Activated CD8-positive, alpha-beta T cell treated with anti-CD3 and anti-CD28 coated beads for 36 hours (primary cell): ENCODE results near the gene GANAB. TPM values are rescaled to one million over a fixed set of nuclear protein-coding genes. Genes with fewer than 3 reads are reported as not detected.
A peak's percentile ranks its signal among the peaks of the same experiment; 100 is the strongest.

Source experiments
- ATAC-seq: fragments of 200-7000 bp; cut with Tn5 transposase; one replicate; pipeline ENCODE4 v1.10.0; 2021; ENCODE audit warnings: mild to moderate bottlenecking, moderate library complexity
- CTCF ChIA-PET: fragments of 350-600 bp; sonication (Branson Sonifier 250); formaldehyde crosslinking; loops from one replicate; lab custom pipeline; 2021; ENCODE audit warnings: antibody characterized with exemption; lab: Charles Lee
- POLR2A ChIA-PET: fragments of 350-600 bp; sonication (Branson Sonifier 250); formaldehyde crosslinking; loops from one replicate; lab custom pipeline; 2021; ENCODE audit warnings: antibody characterized with exemption; lab: Charles Lee
- DNase-seq: peaks from one replicate; pipeline ENCODE4 v3.0.0-alpha.2; 2020
- H3K27ac Mint-ChIP-seq: one replicate; pipeline ENCODE4 v1.8.0; 2021; ENCODE audit warnings: mild to moderate bottlenecking, mixed read lengths
- H3K27me3 Mint-ChIP-seq: one replicate; pipeline ENCODE4 v1.8.0; 2021; ENCODE audit warnings: mixed read lengths
- H3K36me3 Mint-ChIP-seq: one replicate; pipeline ENCODE4 v1.8.0; 2021; ENCODE audit warnings: low read depth, mixed read lengths
- H3K4me1 Mint-ChIP-seq: one replicate; pipeline ENCODE4 v1.8.0; 2021; ENCODE audit warnings: low read depth, mixed read lengths
- H3K4me3 Mint-ChIP-seq: one replicate; pipeline ENCODE4 v1.8.0; 2021; ENCODE audit warnings: mild to moderate bottlenecking, moderate library complexity, mixed read lengths
- H3K9me3 Mint-ChIP-seq: one replicate; pipeline ENCODE4 v1.8.0; 2021; ENCODE audit warnings: mixed read lengths
- intact Hi-C: fragments of 100-400 bp; cut with micrococcal nuclease; formaldehyde crosslinking; loops from one replicate; pipeline ENCODE4 v1.10.0; 2022
- total RNA-seq, 2 experiments: library from RNA; stranded (reverse); gene quantifications; one replicate each; pipeline ENCODE4 v1.2.3, GENCODE V29; 2021
- TF ChIP-seq, protein P1 (sequence below): fragments of 200-600 bp; IDR thresholded peaks from one replicate; pipeline ENCODE4 v1.8.0; 2022; ENCODE audit warnings: antibody characterized with exemption, mild to moderate bottlenecking

GANAB gene
- total RNA-seq, 2 experiments from 2014 or later = 205 to 217 TPM

DNA sequence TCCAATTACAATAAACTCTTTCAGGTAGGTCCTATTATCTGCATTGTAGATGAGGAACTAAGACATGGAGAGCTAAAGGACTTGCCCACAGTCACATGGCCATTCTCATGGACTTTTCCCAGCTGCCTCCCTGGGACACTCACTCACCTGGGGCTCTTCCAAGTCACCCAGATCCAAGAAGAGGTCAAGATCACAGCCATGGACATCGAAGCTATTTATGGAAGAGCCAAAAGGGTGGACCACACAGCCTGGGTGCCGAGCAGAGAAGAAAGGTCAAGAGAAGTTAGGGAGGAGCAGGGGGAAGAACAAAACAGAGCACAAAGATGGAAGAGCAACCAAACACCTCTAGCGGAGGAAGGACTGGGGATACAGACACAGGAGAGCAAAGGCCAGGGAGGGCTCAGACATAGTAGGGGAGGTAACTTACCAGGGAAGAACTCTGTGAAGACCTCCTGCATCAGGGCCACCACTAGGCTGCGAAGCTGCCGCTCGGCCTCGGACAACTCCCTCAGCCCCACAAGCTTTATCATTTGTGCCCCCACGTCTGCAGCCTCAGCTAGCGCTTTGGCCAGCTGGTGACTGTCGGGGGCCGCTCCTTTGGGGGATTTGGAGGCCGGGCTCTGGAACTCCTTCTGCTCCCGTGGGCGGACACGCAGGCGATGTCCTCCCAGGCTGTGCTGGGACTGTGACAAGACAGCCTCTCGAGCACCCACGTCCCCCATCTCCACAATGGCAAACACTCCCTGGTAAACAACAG, 65.3 kb downstream of the GANAB start:
- ChIA-PET CTCF (interaction anchor here (0.9 kb wide), 1 partner anchor 156 kb away, joined by 3 read pairs; no protein-coding TSS in a partner anchor), POLR2A (interaction anchor here (0.7 to 7.7 kb wide), 2 partner anchors 10 to 84 kb away, joined by 3 to 55 read pairs; partner anchors contain the start of genes C11orf98, CSKMT and TUT1)
- DNase-seq (no peak), ATAC-seq (no peak)
- H3K36me3 Mint-ChIP-seq = peaks cover 30% of the 10 kb centered on the region
- H3K4me3 Mint-ChIP-seq = no peak overlapping the region
- intact Hi-C loops = no loop called here
- TF ChIP-seq, protein P1, sequence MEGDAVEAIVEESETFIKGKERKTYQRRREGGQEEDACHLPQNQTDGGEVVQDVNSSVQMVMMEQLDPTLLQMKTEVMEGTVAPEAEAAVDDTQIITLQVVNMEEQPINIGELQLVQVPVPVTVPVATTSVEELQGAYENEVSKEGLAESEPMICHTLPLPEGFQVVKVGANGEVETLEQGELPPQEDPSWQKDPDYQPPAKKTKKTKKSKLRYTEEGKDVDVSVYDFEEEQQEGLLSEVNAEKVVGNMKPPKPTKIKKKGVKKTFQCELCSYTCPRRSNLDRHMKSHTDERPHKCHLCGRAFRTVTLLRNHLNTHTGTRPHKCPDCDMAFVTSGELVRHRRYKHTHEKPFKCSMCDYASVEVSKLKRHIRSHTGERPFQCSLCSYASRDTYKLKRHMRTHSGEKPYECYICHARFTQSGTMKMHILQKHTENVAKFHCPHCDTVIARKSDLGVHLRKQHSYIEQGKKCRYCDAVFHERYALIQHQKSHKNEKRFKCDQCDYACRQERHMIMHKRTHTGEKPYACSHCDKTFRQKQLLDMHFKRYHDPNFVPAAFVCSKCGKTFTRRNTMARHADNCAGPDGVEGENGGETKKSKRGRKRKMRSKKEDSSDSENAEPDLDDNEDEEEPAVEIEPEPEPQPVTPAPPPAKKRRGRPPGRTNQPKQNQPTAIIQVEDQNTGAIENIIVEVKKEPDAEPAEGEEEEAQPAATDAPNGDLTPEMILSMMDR = no peak
- no peaks in the 10 kb centered on the region for H3K27me3 Mint-ChIP-seq
- H3K9me3 Mint-ChIP-seq = no peaks in the 10 kb centered on the region
- peaks cover 4% of the 10 kb centered on the region for H3K4me1 Mint-ChIP-seq
- no peak overlapping the region for H3K27ac Mint-ChIP-seq

DNA sequence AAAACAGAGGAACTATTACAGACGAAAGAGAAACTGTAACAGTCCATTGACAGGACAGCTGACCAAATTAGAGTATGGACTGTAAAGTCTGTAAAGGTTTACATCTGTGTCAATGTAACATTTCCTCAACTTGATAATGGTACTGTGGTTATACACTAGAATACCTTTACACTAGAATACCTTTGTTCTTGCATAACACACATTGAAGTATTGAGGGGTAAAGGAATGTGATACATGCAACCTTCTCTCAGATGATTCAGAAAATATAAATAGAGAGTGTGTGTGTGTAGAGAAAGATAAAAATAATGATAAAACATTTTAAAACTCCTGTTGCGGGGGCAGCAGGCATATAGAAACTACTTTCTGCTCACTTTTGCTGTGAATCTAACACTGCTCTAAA, 67.2 kb downstream of the GANAB start:
- no peak for ATAC-seq
- TF ChIP-seq, protein P1 = no peak
- ChIA-PET CTCF (no interaction called here), POLR2A (interaction anchor here (0.7 to 7.7 kb wide), 4 partner anchors 12 to 339 kb away, joined by 3 to 55 read pairs (median 4); partner anchors contain the start of genes INTS5 and TUT1)
- intact Hi-C loops = no loop called here
- no peak for DNase-seq
- no peaks in the 10 kb centered on the region for H3K9me3 Mint-ChIP-seq
- peaks cover 14% of the 10 kb centered on the region for H3K4me1 Mint-ChIP-seq
- H3K27me3 Mint-ChIP-seq = no peaks in the 10 kb centered on the region
- no peak overlapping the region for H3K4me3 Mint-ChIP-seq
- H3K36me3 Mint-ChIP-seq = peaks cover 35% of the 10 kb centered on the region
- no peak overlapping the region for H3K27ac Mint-ChIP-seq

GRCh38 chr11:62578541-62578940, 67.9 kb downstream of the GANAB start:
- intact Hi-C loops = no loop called here
- TF ChIP-seq, protein P1 = no peak
- POLR2A ChIA-PET = interaction anchor here (0.7 to 7.7 kb wide), 4 partner anchors 13 to 339 kb away, joined by 3 to 55 read pairs (median 4); partner anchors contain the start of genes INTS5 and TUT1
- Mint-ChIP-seq H3K4me3 (no peak overlapping the region), H3K9me3 (no peaks in the 10 kb centered on the region), H3K36me3 (peaks cover 36% of the 10 kb centered on the region), H3K27ac (no peak overlapping the region), H3K27me3 (no peaks in the 10 kb centered on the region), H3K4me1 (peaks cover 12% of the 10 kb centered on the region)
- ATAC-seq = no peak
- CTCF ChIA-PET = interaction anchor here (1.0 kb wide), 1 partner anchor 10 kb away, joined by 4 read pairs; no protein-coding TSS in a partner anchor
- no peak for DNase-seq

DNA sequence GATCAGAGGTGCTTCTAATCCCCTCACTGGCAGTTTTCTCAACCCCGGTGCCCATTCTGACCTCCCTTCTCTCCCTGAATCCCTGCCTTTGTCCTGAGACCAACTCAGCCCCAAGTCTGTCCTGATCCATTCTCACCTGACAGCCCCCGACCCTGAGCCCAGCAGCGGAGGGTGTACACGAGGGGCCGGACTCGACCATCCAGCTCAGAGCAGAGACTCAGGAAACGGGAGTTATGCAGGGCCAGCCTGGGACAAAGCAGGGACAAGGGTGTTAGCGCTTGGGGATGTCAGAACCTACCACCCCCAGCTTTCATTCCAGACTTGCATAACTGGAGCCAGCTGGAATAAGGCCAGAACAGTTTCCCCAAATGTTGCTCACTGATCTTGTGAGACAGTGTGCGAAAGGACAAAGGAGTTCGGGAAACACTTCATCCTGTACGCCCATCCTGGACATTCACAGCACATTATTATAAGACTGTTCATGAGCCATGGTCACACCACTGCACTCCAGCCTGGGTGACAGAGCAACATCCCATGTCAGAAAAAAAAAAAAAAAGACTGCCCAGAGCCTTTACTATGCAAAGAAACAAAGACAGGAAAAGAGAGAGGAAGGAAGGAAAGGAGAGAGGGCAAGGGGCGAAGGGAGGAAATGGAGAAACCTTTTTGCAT, 69.2 kb downstream of the GANAB start:
- H3K27ac Mint-ChIP-seq = peak overlapping the region; percentile 42
- H3K4me3 Mint-ChIP-seq = no peak overlapping the region
- H3K27me3 Mint-ChIP-seq = no peaks in the 10 kb centered on the region
- intact Hi-C loops = no loop called here
- H3K9me3 Mint-ChIP-seq = no peaks in the 10 kb centered on the region
- ATAC-seq (no peak), DNase-seq (no peak)
- CTCF ChIA-PET = interaction anchor here (1.1 to 1.5 kb wide), 3 partner anchors 11 to 182 kb away, joined by 3 to 4 read pairs (median 3); no protein-coding TSS in a partner anchor
- TF ChIP-seq, protein P1 = no peak
- POLR2A ChIA-PET = interaction anchor here (1.4 to 7.7 kb wide), 2 partner anchors 14 to 88 kb away, joined by 5 to 55 read pairs; partner anchors contain the start of genes C11orf98, CSKMT and TUT1
- peaks cover 19% of the 10 kb centered on the region for H3K4me1 Mint-ChIP-seq
- peaks cover 43% of the 10 kb centered on the region for H3K36me3 Mint-ChIP-seq
